WTC11 (cell line): ENCODE results near the gene MEGF9. TPM values are rescaled to one million over a fixed set of nuclear protein-coding genes. Genes with fewer than 3 reads are reported as not detected.
A peak's percentile ranks its signal among the peaks of the same experiment; 100 is the strongest.
"Not testable (repeated sequence)": the region's sequence is repeated elsewhere in the genome, so short reads cannot be mapped to it uniquely, and the experiment has no call there.

Source experiments
- ATAC-seq: fragments of 200-7000 bp; cut with Tn5 transposase; 2 replicates; pipeline ENCODE4 v1.10.0; 2021; ENCODE audit warnings: mild to moderate bottlenecking, moderate library complexity
- CTCF ChIA-PET: fragments of 300-600 bp; sonication (Branson Sonifier 250); formaldehyde crosslinking; loops from one replicate; lab custom pipeline; 2021; ENCODE audit warnings: antibody characterized with exemption; lab: Charles Lee
- POLR2A ChIA-PET: fragments of 350-600 bp; sonication (Branson Sonifier 250); formaldehyde crosslinking; loops from one replicate; lab custom pipeline; 2021; ENCODE audit warnings: antibody characterized with exemption; lab: Charles Lee
- DNase-seq: peaks from one replicate; pipeline ENCODE4 v3.0.0; 2021; ENCODE audit warnings: low spot score
- H3K27ac Mint-ChIP-seq: 2 replicates; pipeline ENCODE4 v1.8.0; 2021; ENCODE audit warnings: mixed read lengths
- H3K27me3 Mint-ChIP-seq: 2 replicates; pipeline ENCODE4 v1.8.0; 2021; ENCODE audit warnings: low read depth, mild to moderate bottlenecking, moderate library complexity, mixed read lengths
- H3K36me3 Mint-ChIP-seq: 2 replicates; pipeline ENCODE4 v1.8.0; 2021; ENCODE audit warnings: mixed read lengths
- H3K4me1 Mint-ChIP-seq: 2 replicates; pipeline ENCODE4 v1.8.0; 2022; ENCODE audit warnings: mixed read lengths
- H3K4me3 Mint-ChIP-seq: 2 replicates; pipeline ENCODE4 v1.8.0; 2021; ENCODE audit warnings: mild to moderate bottlenecking, moderate library complexity, mixed read lengths
- H3K9me3 Mint-ChIP-seq: 2 replicates; pipeline ENCODE4 v1.8.0; 2021; ENCODE audit warnings: mixed read lengths
- AR ChIP-seq: fragments of 250-450 bp; sonication (Bioruptor Pico); IDR thresholded peaks from 2 replicates; pipeline ENCODE4 v1.9.0; 2021; ENCODE audit warnings: mild to moderate bottlenecking
- CREM ChIP-seq: sonication (generic); formaldehyde crosslinking; IDR thresholded peaks from 2 replicates; pipeline ENCODE4 v1.8.1; 2022; ENCODE audit warnings: mild to moderate bottlenecking, missing genetic modification reagents, moderate library complexity
- GTF2I ChIP-seq: fragments of 250-450 bp; sonication (Bioruptor Pico); conservative IDR thresholded peaks from 2 replicates; pipeline ENCODE4 v1.4.0; 2021; ENCODE audit warnings: mild to moderate bottlenecking
- JUN ChIP-seq: sonication (generic); formaldehyde crosslinking; IDR thresholded peaks from 2 replicates; pipeline ENCODE4 v1.8.0; 2023; ENCODE audit warnings: mild to moderate bottlenecking, missing genetic modification reagents
- NFE2L1 ChIP-seq: sonication (generic); formaldehyde crosslinking; IDR thresholded peaks from 2 replicates; pipeline ENCODE4 v1.8.1; 2023; ENCODE audit warnings: missing genetic modification reagents
- ZNF138 ChIP-seq: sonication (generic); formaldehyde crosslinking; conservative IDR thresholded peaks from 2 replicates; pipeline ENCODE4 v1.8.1; 2022; ENCODE audit warnings: mild to moderate bottlenecking, moderate library complexity, missing genetic modification reagents
- ZNF263 ChIP-seq: sonication (generic); formaldehyde crosslinking; IDR thresholded peaks from 2 replicates; pipeline ENCODE4 v1.8.1; 2022; ENCODE audit warnings: low read depth, mild to moderate bottlenecking, moderate library complexity, missing genetic modification reagents
- ZNF425 ChIP-seq: fragments of 250-450 bp; sonication (Bioruptor Pico); conservative IDR thresholded peaks from 2 replicates; pipeline ENCODE4 v1.9.0; 2021; ENCODE audit warnings: mild to moderate bottlenecking
- ZNF512 ChIP-seq: sonication (generic); formaldehyde crosslinking; IDR thresholded peaks from 2 replicates; pipeline ENCODE4 v1.8.1; 2022; ENCODE audit warnings: missing genetic modification reagents, borderline replicate concordance
- ZNF671 ChIP-seq: fragments of 250-450 bp; sonication (Bioruptor Pico); IDR thresholded peaks from 2 replicates; pipeline ENCODE4 v1.8.0; 2021; ENCODE audit warnings: mild to moderate bottlenecking
- total RNA-seq: library from RNA; stranded (reverse); gene quantifications from 3 replicates; pipeline ENCODE4 v1.2.3, GENCODE V29; 2021
- TF ChIP-seq, protein P1 (sequence below): fragments of 250-450 bp; sonication (Bioruptor Pico); IDR thresholded peaks from 2 replicates; pipeline ENCODE4 v2.1.2; 2022; ENCODE audit warnings: mild to moderate bottlenecking, moderate library complexity
- TF ChIP-seq, protein P2 (sequence below): sonication (generic); formaldehyde crosslinking; IDR thresholded peaks from 2 replicates; pipeline ENCODE4 v1.8.1; 2023; ENCODE audit warnings: mild to moderate bottlenecking, moderate library complexity, missing genetic modification reagents
- TF ChIP-seq, protein P3 (sequence below): sonication (generic); formaldehyde crosslinking; IDR thresholded peaks from 2 replicates; pipeline ENCODE4 v1.8.1; 2023; ENCODE audit warnings: mild to moderate bottlenecking, missing genetic modification reagents, moderate library complexity
- TF ChIP-seq, protein P4 (sequence below): sonication (generic); formaldehyde crosslinking; conservative IDR thresholded peaks from 2 replicates; pipeline ENCODE4 v1.8.1; 2022; ENCODE audit warnings: mild to moderate bottlenecking, missing genetic modification reagents

The MEGF9 gene
- total RNA-seq, 1 experiment from 2014 or later = 0.92 TPM

- H3K27me3 Mint-ChIP-seq = no peaks in the 10 kb centered on the region
- H3K4me3 Mint-ChIP-seq = no peak overlapping the region
- no peak for ATAC-seq
- H3K36me3 Mint-ChIP-seq = peaks cover 25% of the 10 kb centered on the region
- POLR2A ChIA-PET = no interaction called here
- H3K27ac Mint-ChIP-seq = no peak overlapping the region
- TF ChIP-seq ZNF512 (CRISPR knock-in tag) (no peak), ZNF138 (no peak), AR (no peak), GTF2I (CRISPR knock-in tag) (no peak), NFE2L1 (CRISPR knock-in tag) (no peak), JUN (CRISPR knock-in tag) (no peak), CREM (CRISPR knock-in tag) (no peak), ZNF671 (CRISPR knock-in tag) (no peak), ZNF263 (no peak), ZNF425 (no peak)
- TF ChIP-seq, protein P1, sequence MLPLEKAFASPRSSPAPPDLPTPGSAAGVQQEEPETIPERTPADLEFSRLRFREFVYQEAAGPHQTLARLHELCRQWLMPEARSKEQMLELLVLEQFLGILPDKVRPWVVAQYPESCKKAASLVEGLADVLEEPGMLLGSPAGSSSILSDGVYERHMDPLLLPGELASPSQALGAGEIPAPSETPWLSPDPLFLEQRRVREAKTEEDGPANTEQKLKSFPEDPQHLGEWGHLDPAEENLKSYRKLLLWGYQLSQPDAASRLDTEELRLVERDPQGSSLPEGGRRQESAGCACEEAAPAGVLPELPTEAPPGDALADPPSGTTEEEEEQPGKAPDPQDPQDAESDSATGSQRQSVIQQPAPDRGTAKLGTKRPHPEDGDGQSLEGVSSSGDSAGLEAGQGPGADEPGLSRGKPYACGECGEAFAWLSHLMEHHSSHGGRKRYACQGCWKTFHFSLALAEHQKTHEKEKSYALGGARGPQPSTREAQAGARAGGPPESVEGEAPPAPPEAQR = no peak
- TF ChIP-seq, protein P2, sequence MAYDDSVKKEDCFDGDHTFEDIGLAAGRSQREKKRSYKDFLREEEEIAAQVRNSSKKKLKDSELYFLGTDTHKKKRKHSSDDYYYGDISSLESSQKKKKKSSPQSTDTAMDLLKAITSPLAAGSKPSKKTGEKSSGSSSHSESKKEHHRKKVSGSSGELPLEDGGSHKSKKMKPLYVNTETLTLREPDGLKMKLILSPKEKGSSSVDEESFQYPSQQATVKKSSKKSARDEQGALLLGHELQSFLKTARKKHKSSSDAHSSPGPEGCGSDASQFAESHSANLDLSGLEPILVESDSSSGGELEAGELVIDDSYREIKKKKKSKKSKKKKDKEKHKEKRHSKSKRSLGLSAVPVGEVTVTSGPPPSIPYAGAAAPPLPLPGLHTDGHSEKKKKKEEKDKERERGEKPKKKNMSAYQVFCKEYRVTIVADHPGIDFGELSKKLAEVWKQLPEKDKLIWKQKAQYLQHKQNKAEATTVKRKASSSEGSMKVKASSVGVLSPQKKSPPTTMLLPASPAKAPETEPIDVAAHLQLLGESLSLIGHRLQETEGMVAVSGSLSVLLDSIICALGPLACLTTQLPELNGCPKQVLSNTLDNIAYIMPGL (CRISPR knock-in tag) = no peak
- TF ChIP-seq, protein P3, sequence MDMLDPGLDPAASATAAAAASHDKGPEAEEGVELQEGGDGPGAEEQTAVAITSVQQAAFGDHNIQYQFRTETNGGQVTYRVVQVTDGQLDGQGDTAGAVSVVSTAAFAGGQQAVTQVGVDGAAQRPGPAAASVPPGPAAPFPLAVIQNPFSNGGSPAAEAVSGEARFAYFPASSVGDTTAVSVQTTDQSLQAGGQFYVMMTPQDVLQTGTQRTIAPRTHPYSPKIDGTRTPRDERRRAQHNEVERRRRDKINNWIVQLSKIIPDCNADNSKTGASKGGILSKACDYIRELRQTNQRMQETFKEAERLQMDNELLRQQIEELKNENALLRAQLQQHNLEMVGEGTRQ (CRISPR knock-in tag) = no peak
- TF ChIP-seq, protein P4, sequence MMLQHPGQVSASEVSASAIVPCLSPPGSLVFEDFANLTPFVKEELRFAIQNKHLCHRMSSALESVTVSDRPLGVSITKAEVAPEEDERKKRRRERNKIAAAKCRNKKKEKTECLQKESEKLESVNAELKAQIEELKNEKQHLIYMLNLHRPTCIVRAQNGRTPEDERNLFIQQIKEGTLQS (CRISPR knock-in tag) = no peak
- H3K4me1 Mint-ChIP-seq = no peaks in the 10 kb centered on the region
- H3K9me3 Mint-ChIP-seq = no peaks in the 10 kb centered on the region
- CTCF ChIA-PET = no interaction called here
- DNase-seq = no peak
These were observed 158.4 kb downstream of the MEGF9 start for GRCh38 chr9:120555839-120556238.

DNA sequence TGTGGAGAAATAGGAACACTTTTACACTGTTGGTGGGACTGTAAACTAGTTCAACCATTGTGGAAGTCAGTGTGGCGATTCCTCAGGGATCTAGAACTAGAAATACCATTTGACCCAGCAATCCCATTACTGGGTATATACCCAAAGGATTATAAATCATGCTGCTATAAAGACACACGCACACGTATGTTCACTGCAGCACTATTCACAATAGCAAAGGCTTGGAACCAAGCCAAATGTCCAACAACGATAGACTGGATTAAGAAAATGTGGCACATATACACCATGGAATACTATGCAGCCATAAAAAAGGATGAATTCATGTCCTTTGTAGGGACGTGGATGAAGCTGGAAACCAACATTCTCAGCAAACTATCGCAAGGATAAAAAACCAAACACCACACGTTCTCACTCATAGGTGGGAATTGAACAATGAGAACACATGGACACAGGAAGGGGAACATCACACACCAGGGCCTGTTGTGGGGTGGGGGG is 162.0 kb downstream of the MEGF9 start:
- H3K27ac Mint-ChIP-seq, H3K4me1 Mint-ChIP-seq, ATAC-seq, DNase-seq, H3K4me3 Mint-ChIP-seq, POLR2A ChIA-PET, H3K27me3 Mint-ChIP-seq, H3K9me3 Mint-ChIP-seq: not testable (repeated sequence)
- H3K36me3 Mint-ChIP-seq = peaks cover 37% of the 10 kb centered on the region
- peak; percentile 54; the same call in 1 of the 2 replicates for TF ChIP-seq GTF2I (CRISPR knock-in tag)
- TF ChIP-seq, all 79 proteins: peak for 1; not testable (repeated sequence) for 78
- CTCF ChIA-PET = not testable (repeated sequence)

Other genes with a start within 250 kb of the MEGF9 start
- 43.1 to 49.1 TPM (median 48.3 TPM) in 3 replicates for gene CDK5RAP2, start 134.3 kb downstream of the MEGF9 start, total RNA-seq
- 57.2 to 59.8 TPM (median 57.4 TPM) in 3 replicates for gene FBXW2, start 78.9 kb upstream of the MEGF9 start, total RNA-seq
- 61.1 to 65.9 TPM (median 65.8 TPM) in 3 replicates for gene PSMD5, start 128.5 kb upstream of the MEGF9 start, total RNA-seq
- gene PHF19, start 162.7 kb upstream of the MEGF9 start, total RNA-seq = 29.3 to 39.0 TPM (median 35.4 TPM) in 3 replicates
- gene TRAF1, start 212.3 kb upstream of the MEGF9 start, total RNA-seq = 1.8 to 3.1 TPM (median 2.9 TPM) in 3 replicates